DMS153 treated with DMSO at 0.1 percent for 48 hours (cell line): ENCODE measurements around the gene BTBD16.
A peak's percentile ranks its signal among the peaks of the same experiment; 100 is the strongest.

Experiments
- DNase-seq: peaks from one replicate; lab custom pipeline; 2025; ENCODE audit not compliant: unreplicated experiment; lab: John Stamatoyannopoulos, UW

BTBD16 gene

DNA sequence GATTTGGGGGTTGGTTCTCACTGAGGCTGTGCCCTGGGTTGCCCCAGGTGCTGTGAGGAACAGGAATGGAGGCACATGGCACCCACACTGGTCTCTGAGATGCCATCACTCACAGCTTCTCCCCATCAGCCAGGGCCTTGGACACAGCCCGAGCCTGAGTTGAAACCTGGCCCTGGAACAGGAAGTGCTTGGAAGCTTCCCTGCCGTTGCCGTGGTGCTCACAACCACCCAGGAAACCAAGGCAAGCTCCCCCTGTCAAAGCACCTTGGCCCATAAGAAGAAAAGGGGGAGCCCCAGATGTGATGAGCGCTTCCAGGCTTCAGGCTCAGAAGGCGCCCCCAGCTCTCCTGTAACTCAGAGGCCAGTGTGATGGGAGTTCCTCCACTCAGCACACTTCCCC is at the start of gene BTBD16:
Gene BTBD16, plus strand, starts transcription at position 221 of the 400 bp plus-strand sequence. CDS start 3,786 bp downstream, outside the sequence.
- DNase-seq, result no peak

GRCh38 chr10:122221958-122222357 is 49.1 kb upstream of the BTBD16 start:
- DNase-seq, result no peak

DNA sequence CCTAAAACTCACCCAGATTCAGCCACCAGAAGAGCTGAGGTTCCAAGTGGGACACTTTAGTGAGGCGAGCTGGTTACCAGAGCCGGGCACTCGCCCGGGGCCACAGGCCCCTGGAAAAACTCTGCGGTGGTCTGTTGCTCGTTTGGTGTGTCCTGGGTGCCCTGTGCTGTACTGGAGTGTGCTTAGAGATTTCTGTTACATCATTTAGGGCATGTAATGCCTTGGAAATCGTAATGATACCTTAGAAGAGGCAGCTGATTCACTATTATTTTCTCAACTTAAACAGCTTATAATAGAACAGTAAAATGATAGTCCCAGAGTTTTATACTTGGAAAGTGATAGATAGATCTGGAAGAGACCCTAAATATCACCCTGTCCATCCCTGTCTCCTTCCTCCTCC is 48.5 kb upstream of the BTBD16 start:
- DNase-seq, result no peak

- DNase-seq, result no peak
These were observed 46.9 kb upstream of the BTBD16 start for GRCh38 chr10:122224159-122224558.

DNA sequence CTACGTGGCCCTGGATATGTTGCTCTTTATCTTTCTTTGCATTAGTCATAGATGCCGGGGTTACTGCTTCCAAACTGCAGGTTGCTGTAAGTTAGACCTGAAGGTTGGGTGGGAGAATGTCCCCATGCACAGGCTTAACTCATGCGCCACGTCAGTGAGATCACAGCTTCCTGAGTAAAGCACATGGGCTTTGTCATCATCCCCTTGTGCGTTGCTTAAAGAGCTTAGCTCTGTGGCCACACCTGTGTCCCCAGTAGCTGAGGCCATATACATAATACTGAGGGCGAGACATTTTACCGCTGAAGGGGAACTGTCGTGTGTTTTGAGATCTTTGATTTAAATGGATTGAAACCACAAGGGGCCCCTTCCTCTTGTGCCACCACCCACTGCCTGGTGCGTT is 45.8 kb upstream of the BTBD16 start:
- DNase-seq, result no peak

GRCh38 chr10:122227754-122228153 is 43.3 kb upstream of the BTBD16 start:
- DNase-seq, result no peak

DNA sequence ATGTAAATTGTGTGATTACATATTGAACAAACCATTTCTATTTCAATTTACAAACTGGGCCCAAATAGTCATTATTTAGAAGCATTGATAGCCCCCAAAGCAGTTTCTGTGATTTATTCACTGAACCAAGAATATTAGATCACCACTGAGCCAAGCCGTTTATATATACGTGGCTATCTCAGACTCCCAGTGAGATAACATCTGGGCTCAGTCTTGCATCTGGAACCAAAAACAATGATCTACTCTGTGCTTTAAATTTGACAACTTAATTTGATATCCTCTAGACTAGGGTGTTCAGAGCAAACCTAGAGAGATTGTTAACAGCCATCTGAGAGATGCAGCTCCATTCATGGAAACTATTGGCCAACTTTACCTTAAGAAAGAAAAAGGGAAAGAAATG is 41.4 kb upstream of the BTBD16 start:
- DNase-seq, result no peak

DNA sequence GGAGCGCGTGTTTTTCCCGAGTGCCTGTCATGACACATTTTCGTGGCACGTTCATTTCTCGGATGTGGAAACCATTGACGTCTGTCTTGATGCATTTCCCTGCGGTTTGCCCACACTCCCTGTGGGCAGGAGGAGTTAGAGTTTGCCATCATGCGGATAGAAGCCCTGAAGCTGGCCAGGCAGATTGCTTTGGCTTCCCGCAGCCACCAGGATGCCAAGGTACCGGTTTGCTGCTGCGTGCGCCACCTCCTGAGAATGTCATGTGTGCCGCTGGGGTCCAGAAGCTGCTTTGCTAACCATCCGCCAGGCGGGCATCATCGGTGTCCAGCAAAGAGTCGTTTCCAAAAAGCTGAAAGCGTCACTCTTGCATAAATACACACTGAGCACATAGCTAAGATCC is 40.9 kb upstream of the BTBD16 start:
- no peak for DNase-seq

DNA sequence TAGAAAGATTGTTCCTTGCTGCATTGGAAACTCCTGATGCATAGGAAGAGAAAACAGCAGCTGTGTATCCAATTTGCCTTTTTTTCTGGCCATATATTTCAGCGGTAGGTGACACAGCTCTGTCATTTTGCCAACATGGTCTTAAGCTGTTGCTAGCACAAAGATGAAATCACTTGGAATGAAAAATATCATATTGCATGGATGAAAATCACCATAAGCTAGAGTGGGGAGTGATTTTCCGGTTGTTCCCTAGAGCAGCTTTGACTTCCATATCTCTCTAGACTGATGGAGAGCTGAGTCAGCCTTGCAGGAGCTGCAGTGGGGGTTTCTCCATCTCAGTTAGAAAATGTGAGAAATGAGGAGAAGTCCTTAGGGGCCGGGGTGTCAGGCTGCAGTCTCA is 38.3 kb upstream of the BTBD16 start:
- DNase-seq, result no peak

DNA sequence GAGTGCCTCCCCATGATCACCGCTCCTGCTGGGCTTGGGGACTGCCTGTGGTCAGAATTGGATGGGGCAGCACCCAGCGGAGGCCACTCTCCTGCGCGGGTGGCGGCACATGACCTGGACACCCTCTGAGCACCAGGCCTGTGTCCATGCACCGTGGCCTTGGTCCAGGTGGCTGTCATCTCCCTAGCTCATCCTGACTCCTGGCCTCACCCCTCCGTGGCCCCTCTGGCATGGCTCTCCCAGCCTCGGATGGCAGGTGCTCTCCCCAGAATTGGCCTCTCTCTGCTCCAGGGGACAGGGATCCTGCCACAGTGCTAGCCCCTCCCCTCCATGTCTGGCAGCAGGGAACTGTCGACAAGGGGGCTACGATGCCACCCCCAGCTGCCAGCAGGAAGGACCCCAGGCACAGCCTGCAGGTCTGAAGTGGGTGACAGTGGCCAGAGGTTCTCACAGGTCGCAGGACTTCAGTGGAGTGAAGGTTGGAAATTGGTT is 37.2 kb upstream of the BTBD16 start:
- DNase-seq, result no peak

DNA sequence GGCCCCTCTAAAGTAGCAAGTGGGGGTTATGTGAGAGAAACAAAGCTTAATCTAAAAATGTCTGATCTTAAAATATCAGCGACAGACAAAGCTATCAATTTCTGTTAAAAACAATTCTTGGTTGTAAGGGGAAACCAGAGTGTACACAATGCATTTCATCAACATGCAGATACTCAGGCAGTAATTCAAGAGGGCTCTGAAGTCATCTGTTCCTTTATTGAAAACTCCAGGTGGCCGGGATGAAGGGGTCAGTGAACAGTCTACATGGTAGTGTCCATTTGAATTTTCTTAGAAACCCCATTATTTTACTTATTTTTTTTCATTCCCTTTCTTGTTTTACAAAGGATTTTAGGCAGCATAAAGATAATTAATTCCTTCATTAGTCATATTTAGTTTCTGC is 36.7 kb upstream of the BTBD16 start:
- peak; percentile 41 for DNase-seq

DNA sequence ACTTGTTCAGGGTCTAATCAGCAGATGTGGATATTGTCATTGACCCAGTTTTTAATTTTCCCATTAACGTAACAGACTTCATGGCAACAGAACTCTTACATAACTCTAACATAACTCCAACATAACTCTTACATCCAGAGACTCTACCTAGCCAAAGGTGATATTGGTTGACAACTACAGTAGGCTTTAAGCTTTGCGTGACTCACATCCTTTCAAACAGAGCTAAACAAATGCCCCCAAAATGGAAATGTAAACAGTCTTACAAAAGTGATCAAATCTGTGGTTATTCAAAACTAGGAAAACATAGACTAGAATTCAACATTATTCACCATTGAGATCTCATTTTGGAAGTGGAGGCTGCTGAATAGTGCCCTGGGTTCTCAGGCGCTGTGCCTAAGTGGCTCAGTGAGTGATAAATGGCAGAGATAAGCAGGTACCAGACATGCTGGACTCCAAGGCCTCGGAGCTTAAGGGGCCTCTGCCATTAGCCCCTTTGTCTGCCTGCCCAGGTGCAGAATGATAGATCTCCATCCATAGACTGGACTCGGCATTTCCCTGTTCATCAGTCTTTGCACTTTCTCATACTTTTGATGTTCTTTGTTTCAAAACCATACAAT is 34.3 kb upstream of the BTBD16 start:
- peak; percentile 83 for DNase-seq

DNA sequence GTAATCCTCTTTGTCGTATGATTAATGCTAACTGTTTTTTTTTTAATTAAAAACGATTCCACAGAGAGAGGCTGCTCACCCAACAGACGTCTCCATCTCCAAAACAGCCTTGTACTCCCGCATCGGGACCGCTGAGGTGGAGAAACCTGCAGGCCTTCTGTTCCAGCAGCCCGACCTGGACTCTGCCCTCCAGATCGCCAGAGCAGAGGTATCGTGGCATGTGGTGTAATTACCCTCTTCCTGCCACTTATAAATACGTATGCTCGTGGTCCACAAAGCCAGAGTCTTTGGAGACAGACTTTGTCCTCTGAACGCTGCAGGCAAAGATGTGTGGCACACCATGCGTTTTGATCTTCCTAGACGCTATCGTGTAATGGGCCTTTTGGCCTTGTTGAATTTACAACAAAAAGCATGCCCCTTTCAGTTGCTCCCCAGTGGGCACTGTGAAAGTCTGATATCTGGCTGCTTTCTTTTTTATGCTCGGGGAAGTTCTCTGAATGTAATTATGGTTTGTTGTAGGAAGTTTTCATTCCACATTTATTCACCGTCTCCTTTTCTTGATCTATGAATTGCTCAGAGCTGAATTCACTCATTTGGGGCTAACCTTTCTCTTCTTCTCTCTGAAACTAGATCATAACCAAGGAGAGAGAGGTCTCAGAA is 33.6 kb upstream of the BTBD16 start:
- DNase-seq, result peak; percentile 74

- no peak for DNase-seq
These were observed 31.4 kb upstream of the BTBD16 start for GRCh38 chr10:122239578-122240257.

DNA sequence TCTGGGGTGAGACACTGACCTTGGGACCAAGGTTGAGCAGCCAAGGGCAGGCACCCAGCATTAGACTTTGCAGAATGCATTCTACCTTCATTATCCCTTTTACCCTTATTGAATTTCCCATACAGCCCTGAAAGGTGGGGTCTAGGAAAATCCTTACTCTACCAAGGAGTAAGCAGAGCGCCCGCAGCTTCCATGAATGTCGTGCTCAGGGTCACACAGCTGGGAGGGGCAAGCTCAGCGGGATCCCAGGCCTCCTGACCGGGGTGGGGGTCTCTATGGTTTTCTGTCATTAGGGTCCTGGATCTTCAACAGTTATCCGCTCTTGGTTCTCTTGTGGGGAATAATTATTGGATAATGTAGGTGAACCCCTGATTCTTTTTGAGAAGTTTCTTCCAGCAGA is 30.7 kb upstream of the BTBD16 start:
- no peak for DNase-seq

DNA sequence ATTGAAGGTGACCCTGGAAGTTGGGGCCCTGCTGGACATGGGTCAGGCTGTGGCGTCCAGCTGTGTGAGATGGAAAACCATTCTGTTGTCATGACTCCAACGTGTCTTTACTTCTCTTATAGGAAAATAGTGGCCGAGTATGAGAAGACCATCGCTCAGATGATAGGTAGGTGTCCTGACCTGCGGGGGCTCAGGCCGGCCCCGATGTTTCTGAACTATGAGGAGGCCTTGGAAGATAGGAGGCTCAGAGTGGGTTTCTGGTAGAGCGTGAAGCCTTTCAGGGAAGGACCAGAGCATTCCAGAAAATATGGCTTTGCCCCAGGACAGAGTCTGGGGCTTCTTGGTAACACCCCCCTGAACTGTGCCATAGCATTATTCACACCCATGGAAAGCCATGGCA is 29.3 kb upstream of the BTBD16 start:
- DNase-seq, result no peak

- no peak for DNase-seq
These were observed 27.5 kb upstream of the BTBD16 start for GRCh38 chr10:122243550-122243949.

DNA sequence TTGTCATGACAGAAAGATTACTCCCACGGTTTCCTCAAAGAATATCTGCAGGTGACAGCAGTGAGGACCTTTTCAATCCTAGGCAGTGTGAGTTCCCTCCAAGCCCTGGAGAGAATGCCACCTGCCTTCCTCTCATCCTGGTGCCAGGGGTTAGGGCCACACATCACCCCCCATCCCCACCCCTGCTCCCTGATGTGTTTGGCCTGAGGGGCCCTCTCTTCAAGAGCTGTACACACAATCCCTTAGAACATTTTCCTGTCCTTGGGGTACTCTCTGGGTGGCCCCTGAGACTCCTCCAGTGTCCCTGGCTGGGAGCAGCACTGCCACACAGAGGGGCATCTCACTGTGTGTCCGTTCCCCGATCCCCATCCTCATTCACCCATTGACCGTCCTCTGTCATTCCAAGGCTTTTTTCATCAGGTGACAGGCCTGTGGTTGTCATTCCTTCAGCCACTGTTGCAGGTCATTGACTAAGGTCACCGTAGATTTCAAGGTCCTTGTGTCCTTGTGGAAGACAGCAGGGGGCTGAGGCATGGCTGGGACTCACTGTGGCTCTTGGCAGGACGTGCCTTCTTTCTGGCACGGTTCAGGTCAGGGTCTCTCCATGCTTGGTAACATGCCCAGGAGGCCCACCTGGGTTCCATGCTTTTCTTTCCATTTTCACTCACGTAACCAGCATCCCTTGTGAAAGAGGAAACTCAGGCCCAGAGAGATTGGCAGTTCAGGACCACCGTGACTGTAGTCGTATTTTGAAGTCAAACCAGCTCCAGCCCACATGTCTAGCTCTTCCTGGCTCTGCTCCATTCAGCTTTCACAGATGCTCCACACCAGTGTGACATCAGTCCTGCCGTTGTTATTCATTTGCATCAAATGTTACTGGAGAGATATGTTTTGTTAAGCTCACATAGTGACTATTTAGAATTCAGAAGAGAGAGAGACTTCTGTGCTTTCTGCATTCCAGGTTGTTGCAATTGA is 26.8 kb upstream of the BTBD16 start:
- no peak for DNase-seq

- no peak for DNase-seq
These were observed 26.0 kb upstream of the BTBD16 start for GRCh38 chr10:122245136-122245535.

DNA sequence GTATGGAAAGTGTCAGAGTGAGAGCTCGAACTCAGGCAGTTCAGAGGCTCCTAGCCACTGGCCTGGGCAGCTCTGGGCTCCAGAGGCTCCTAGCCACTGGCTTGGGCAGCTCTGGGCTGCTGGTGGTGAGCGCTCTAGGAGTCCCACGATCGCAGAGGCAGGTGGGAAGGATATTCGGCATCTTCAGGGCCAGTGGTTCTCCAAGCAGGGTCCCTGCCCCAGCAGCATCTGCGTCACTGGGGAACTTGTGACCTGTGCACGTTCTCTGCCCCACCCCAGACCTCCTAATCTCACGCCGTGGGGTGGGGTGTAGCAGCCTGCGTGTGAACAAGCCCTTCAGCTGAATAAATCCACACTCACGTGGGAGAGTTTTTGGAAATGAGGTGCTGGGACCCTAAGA is 25.2 kb upstream of the BTBD16 start:
- no peak for DNase-seq
